Neural progenitor cell (in vitro differentiated cells): ENCODE measurements around the gene PITPNM1. TPM values are rescaled to one million over a fixed set of nuclear protein-coding genes. Genes with fewer than 3 reads are reported as not detected.
A peak's percentile ranks its signal among the peaks of the same experiment; 100 is the strongest.

Source experiments
- DNase-seq: peaks from one replicate; pipeline ENCODE4 v3.0.0-alpha.2; 2016; ENCODE audit warnings: low spot score
- H2AFZ ChIP-seq: fragments of 200-600 bp; sonication (generic); replicated peaks from 2 replicates; pipeline ENCODE4 v1.6.1; 2016; ENCODE audit warnings: antibody characterized with exemption
- H3F3A ChIP-seq: fragments of 200-600 bp; sonication (generic); 2 replicates; pipeline ENCODE4 v1.6.1; 2016; ENCODE audit warnings: antibody characterized with exemption, low read depth
- H3K27ac ChIP-seq: fragments of 200-600 bp; sonication (generic); 2 replicates; pipeline ENCODE4 v1.5.1; 2016; ENCODE audit warnings: mild to moderate bottlenecking
- H3K27me3 ChIP-seq: fragments of 200-600 bp; sonication (generic); 2 replicates; pipeline ENCODE4 v1.6.1; 2016; ENCODE audit warnings: mild to moderate bottlenecking, moderate library complexity
- H3K36me3 ChIP-seq: fragments of 200-600 bp; sonication (generic); 2 replicates; pipeline ENCODE4 v1.5.1; 2016
- H3K4me1 ChIP-seq: fragments of 200-600 bp; sonication (generic); 2 replicates; pipeline ENCODE4 v1.6.1; 2016; ENCODE audit warnings: mixed run types
- H3K4me2 ChIP-seq: fragments of 200-600 bp; sonication (generic); 2 replicates; pipeline ENCODE4 v1.6.1; 2016
- H3K4me3 ChIP-seq: fragments of 200-600 bp; sonication (generic); 2 replicates; pipeline ENCODE4 v1.5.1; 2016
- H3K79me2 ChIP-seq: fragments of 200-600 bp; sonication (generic); 2 replicates; pipeline ENCODE4 v1.6.1; 2016; ENCODE audit warnings: low read depth
- H3K9ac ChIP-seq: fragments of 200-600 bp; sonication (generic); 2 replicates; pipeline ENCODE4 v1.6.1; 2016
- H3K9me3 ChIP-seq: fragments of 200-600 bp; sonication (generic); 2 replicates; pipeline ENCODE4 v1.5.1; 2016; ENCODE audit warnings: low read depth
- H4K20me1 ChIP-seq: fragments of 200-600 bp; sonication (generic); 2 replicates; pipeline ENCODE4 v1.6.1; 2016; ENCODE audit warnings: low read depth
- H3K27ac Mint-ChIP-seq: 3 replicates; pipeline ENCODE4 v1.8.0; 2021; ENCODE audit warnings: mixed read lengths
- H3K27me3 Mint-ChIP-seq: 2 replicates; pipeline ENCODE4 v1.8.0; 2022; ENCODE audit warnings: low read depth, mild to moderate bottlenecking, inconsistent platforms, moderate library complexity, mixed read lengths; ENCODE audit not compliant: insufficient read depth
- H3K36me3 Mint-ChIP-seq: 3 replicates; pipeline ENCODE4 v1.8.0; 2021; ENCODE audit warnings: mixed read lengths
- H3K4me1 Mint-ChIP-seq: 3 replicates; pipeline ENCODE4 v1.8.0; 2021; ENCODE audit warnings: mixed read lengths
- H3K4me3 Mint-ChIP-seq: 3 replicates; pipeline ENCODE4 v1.8.0; 2021; ENCODE audit warnings: mild to moderate bottlenecking, moderate library complexity, mixed read lengths
- H3K9me3 Mint-ChIP-seq: 3 replicates; pipeline ENCODE4 v1.8.0; 2020; ENCODE audit warnings: mixed read lengths
- EZH2 ChIP-seq: fragments of 200-600 bp; sonication (generic); IDR thresholded peaks from 2 replicates; pipeline ENCODE4 v1.6.1; 2017; ENCODE audit warnings: antibody characterized with exemption, mild to moderate bottlenecking, moderate library complexity
- EZH2phosphoT487 ChIP-seq: fragments of 200-600 bp; sonication (generic); IDR thresholded peaks from 2 replicates; pipeline ENCODE4 v1.6.1; 2017; ENCODE audit warnings: antibody characterized with exemption
- total RNA-seq: library from RNA; depleted of rRNA; stranded (reverse); fragments of >200 nt; gene quantifications from 2 replicates; pipeline ENCODE4 v1.2.3, GENCODE V29; 2015; ENCODE audit warnings: low replicate concordance
- TF ChIP-seq, protein P1 (sequence below): fragments of 200-600 bp; sonication (generic); IDR thresholded peaks from 2 replicates; pipeline ENCODE4 v1.5.1; 2017; ENCODE audit warnings: antibody characterized with exemption, mild to moderate bottlenecking

Gene PITPNM1
- total RNA-seq, 1 donor from 2014 or later = 7.7 TPM

DNA sequence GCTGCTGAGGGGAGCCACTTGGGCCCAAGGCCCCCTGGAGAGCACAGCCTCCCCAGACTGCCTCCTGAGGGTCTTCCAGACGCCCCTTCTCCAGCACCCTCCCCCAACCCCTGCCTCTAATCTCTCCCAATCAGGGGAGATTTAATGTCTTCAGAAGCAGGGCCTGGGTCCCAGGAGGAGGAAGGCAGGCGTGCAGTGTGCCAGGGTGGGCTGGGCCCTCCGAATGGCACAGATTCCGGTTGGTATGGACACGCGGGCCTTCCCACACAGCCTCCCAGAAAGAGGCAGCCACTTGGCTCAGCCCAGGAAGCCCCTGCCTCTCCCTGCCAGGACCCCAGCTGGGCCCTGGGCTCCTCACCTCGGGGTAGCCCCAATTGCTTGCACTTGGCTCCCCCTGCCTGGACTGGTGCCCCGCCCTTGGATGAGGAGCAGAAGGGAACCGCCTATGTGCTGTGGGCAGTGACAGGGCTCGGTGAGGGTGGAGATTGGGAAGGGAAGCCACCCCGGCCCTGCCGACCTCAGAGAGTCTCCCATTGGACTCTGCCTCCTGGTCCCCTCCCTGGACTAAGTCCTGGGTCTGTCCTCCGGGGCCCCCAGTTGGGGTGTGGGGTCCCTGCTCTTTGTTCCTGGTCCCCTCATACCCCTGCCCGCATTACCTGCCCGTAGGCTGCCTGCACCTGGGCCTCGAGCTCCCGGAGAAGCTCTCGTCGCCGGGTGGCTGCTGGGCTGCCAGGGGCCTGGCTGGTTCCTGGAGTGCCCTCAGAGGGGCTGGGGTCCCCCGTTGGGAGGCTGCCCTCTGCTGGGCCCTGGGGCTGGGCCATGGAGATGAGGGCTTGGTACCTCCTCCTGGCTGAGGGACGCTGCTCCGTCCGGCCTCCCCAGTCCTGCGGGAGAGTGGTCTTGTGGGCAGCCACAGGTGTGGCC lies 18.7 kb upstream of the PITPNM1 start:
- H3K27ac ChIP-seq = no peak overlapping the region
- H3K36me3 ChIP-seq = no peaks in the 10 kb centered on the region
- no peaks in the 10 kb centered on the region for H3F3A ChIP-seq
- H3K27me3 Mint-ChIP-seq = peaks cover 11% of the 10 kb centered on the region
- H3K9me3 Mint-ChIP-seq = peaks cover 8% of the 10 kb centered on the region
- H3K36me3 Mint-ChIP-seq = no peaks in the 10 kb centered on the region
- H2AFZ ChIP-seq = no peak overlapping the region
- H3K9me3 ChIP-seq = no peaks in the 10 kb centered on the region
- H3K4me1 Mint-ChIP-seq = peaks cover 11% of the 10 kb centered on the region
- H3K4me2 ChIP-seq = no peak overlapping the region
- DNase-seq = no peak
- H3K27me3 ChIP-seq = no peaks in the 10 kb centered on the region
- no peaks in the 10 kb centered on the region for H4K20me1 ChIP-seq
- H3K4me3 Mint-ChIP-seq = no peak overlapping the region
- H3K9ac ChIP-seq = no peak overlapping the region
- H3K4me3 ChIP-seq = no peak overlapping the region
- peak overlapping the region; percentile 64 for H3K27ac Mint-ChIP-seq
- H3K4me1 ChIP-seq = no peaks in the 10 kb centered on the region
- TF ChIP-seq, protein P1, sequence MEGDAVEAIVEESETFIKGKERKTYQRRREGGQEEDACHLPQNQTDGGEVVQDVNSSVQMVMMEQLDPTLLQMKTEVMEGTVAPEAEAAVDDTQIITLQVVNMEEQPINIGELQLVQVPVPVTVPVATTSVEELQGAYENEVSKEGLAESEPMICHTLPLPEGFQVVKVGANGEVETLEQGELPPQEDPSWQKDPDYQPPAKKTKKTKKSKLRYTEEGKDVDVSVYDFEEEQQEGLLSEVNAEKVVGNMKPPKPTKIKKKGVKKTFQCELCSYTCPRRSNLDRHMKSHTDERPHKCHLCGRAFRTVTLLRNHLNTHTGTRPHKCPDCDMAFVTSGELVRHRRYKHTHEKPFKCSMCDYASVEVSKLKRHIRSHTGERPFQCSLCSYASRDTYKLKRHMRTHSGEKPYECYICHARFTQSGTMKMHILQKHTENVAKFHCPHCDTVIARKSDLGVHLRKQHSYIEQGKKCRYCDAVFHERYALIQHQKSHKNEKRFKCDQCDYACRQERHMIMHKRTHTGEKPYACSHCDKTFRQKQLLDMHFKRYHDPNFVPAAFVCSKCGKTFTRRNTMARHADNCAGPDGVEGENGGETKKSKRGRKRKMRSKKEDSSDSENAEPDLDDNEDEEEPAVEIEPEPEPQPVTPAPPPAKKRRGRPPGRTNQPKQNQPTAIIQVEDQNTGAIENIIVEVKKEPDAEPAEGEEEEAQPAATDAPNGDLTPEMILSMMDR = no peak
- TF ChIP-seq EZH2 (no peak), EZH2phosphoT487 (no peak)
- no peaks in the 10 kb centered on the region for H3K79me2 ChIP-seq

DNA sequence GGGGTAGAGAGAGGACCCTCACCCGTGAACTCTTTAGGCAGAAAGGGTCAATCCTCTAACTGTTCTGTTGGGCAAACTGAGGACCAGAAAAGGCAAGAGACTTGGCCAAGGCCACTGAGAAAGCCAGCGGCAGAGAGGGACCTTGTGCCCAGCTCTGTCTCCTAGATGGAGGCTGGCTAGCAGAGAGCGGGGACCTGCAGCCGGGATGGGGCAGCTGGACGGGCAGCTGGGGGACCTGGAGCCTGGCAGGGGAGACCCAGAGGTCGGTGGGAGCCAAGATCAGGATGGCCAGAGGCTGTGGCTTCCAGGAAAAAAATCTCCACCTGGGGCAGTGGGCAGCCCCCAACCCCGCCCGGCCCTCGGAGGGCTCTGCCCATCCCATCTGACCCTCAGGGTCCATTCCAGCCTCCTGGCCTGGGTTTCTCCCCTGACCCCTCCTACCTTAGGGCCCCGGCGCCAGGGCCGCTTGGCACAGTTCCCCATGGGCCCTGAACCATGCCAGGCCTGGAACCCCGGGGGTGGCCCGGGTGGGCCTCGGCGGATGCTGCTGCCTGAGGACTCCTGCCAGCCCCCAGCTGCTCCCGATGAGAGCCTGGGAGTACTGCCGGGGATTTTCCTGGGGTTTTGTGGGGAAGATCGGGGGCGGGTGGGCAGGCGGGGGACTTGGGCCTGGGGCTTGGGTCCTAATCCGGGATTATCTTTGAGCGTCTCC lies 17.8 kb upstream of the PITPNM1 start, which contains the start of gene CABP2:
Gene CABP2, minus strand, starts transcription at position 603 of the 712 bp plus-strand sequence. Its CDS starts 120 bp downstream, at position 483.
- Histone ChIP-seq H4K20me1 (no peaks in the 10 kb centered on the region), H3K36me3 (no peaks in the 10 kb centered on the region), H3K9ac (no peak within 1 kb of the TSS), H2AFZ (no peak within 1 kb of the TSS), H3K27me3 (no peaks in the 10 kb centered on the region), H3K9me3 (no peaks in the 10 kb centered on the region), H3K27ac (no peak within 1 kb of the TSS), H3K4me3 (no peak within 1 kb of the TSS), H3K4me2 (no peak within 1 kb of the TSS), H3K4me1 (no peaks in the 10 kb centered on the region), H3K79me2 (no peaks in the 10 kb centered on the region), H3F3A (no peaks in the 10 kb centered on the region)
- H3K36me3 Mint-ChIP-seq = no peaks in the 10 kb centered on the region
- peaks cover 12% of the 10 kb centered on the region for H3K27me3 Mint-ChIP-seq
- peaks cover 8% of the 10 kb centered on the region for H3K9me3 Mint-ChIP-seq
- H3K4me1 Mint-ChIP-seq = peaks cover 11% of the 10 kb centered on the region
- no peak within 1 kb of the TSS for H3K4me3 Mint-ChIP-seq
- H3K27ac Mint-ChIP-seq = no peak within 1 kb of the TSS
- TF ChIP-seq, protein P1 = no peak
- TF ChIP-seq EZH2phosphoT487 (no peak), EZH2 (no peak)
- DNase-seq = peak; percentile 17

DNA sequence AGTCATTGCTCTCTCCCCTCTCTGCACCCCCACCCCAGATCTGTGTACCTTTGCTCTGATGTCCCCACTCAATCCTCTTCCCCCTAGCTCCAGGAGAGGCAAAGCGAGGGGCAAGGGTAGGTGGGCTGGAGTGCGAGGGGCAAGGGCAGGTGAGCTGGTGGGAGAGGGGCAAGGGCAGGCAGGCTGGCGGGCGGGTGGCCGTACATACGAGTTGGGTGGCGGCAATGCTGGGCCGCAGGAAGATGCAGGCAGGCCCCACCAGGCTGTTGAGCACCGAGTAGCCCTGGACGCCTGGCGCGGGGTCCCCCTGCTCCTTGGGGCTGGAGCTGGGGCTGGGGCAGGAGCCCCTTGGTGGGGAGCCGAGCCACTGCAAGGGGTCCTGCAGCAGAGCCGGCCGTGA lies 17.2 kb upstream of the PITPNM1 start:
- no peak overlapping the region for H3K27ac ChIP-seq
- H2AFZ ChIP-seq = no peak overlapping the region
- Mint-ChIP-seq H3K4me1 (peaks cover 11% of the 10 kb centered on the region), H3K27me3 (peaks cover 10% of the 10 kb centered on the region), H3K4me3 (no peak overlapping the region), H3K9me3 (peaks cover 5% of the 10 kb centered on the region), H3K27ac (no peak overlapping the region), H3K36me3 (no peaks in the 10 kb centered on the region)
- no peaks in the 10 kb centered on the region for H3K9me3 ChIP-seq
- H4K20me1 ChIP-seq = no peaks in the 10 kb centered on the region
- H3K4me1 ChIP-seq = no peaks in the 10 kb centered on the region
- H3K9ac ChIP-seq = no peak overlapping the region
- no peak for DNase-seq
- H3K36me3 ChIP-seq = no peaks in the 10 kb centered on the region
- H3K4me3 ChIP-seq = no peak overlapping the region
- H3K79me2 ChIP-seq = no peaks in the 10 kb centered on the region
- no peaks in the 10 kb centered on the region for H3F3A ChIP-seq
- no peak for TF ChIP-seq EZH2phosphoT487
- no peak for TF ChIP-seq EZH2
- TF ChIP-seq, protein P1 = no peak
- H3K4me2 ChIP-seq = no peak overlapping the region
- no peaks in the 10 kb centered on the region for H3K27me3 ChIP-seq
